Measurements from ENCODE around the gene BBS5. TPM values are rescaled to one million over a fixed set of nuclear protein-coding genes. Genes with fewer than 3 reads are reported as not detected.
A peak's percentile ranks its signal among the peaks of the same experiment; 100 is the strongest.

The BBS5 gene
- total RNA-seq, 1 experiment from 2014 or later = 0.55 TPM

DNA sequence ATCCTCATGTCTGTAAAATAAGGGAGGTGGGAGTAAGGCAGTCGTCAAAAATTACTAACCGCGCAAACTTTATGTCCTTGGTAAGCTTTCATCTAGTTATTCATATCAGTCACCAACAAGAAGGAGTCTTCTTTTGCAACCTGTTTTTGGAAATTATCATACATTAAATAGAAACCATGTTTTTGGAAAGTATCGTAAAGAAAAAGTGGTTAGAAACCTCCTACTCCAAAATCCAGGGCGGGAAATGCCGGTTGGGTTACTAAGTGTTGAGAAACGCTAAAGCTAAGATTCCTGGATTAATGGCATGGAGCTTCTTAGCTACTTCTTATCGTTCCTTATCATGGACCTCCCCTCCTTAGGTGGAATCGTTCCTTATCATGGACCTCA is 778 bp downstream of the BBS5 start:
- H3K23me2 ChIP-seq (ENCODE audit: insufficient read length, low read depth, low read length, poor library complexity, severe bottlenecking) = peaks cover 7% of the 10 kb centered on the region
- peaks cover 3 to 6% of the 10 kb centered on the region in 2 experiments for H3K4me1 Mint-ChIP-seq
- H2AK5ac ChIP-seq (ENCODE audit: insufficient read length, low read length) = no peak overlapping the region
- H3K79me2 ChIP-seq (ENCODE audit: insufficient read depth, low read length) = no peaks in the 10 kb centered on the region
- no peak overlapping the region for H3K56ac ChIP-seq (ENCODE audit: insufficient read length, low read depth, low read length)
- WGBS (ENCODE audit: extremely low coverage, insufficient read length, low lambda C conversion rate) = no CpG with 5 or more reads among the region's 9 CpGs
- H3T11ph ChIP-seq (ENCODE audit: low read length) = no peak overlapping the region
- no peak overlapping the region for H3K27ac Mint-ChIP-seq
- H4K20me1 ChIP-seq (ENCODE audit: control insufficient read depth, insufficient read depth, insufficient read length) = no peaks in the 10 kb centered on the region
- TF ChIP-seq, protein P1, sequence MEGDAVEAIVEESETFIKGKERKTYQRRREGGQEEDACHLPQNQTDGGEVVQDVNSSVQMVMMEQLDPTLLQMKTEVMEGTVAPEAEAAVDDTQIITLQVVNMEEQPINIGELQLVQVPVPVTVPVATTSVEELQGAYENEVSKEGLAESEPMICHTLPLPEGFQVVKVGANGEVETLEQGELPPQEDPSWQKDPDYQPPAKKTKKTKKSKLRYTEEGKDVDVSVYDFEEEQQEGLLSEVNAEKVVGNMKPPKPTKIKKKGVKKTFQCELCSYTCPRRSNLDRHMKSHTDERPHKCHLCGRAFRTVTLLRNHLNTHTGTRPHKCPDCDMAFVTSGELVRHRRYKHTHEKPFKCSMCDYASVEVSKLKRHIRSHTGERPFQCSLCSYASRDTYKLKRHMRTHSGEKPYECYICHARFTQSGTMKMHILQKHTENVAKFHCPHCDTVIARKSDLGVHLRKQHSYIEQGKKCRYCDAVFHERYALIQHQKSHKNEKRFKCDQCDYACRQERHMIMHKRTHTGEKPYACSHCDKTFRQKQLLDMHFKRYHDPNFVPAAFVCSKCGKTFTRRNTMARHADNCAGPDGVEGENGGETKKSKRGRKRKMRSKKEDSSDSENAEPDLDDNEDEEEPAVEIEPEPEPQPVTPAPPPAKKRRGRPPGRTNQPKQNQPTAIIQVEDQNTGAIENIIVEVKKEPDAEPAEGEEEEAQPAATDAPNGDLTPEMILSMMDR (conservative IDR thresholded peaks at IDR 0.05) = no peak
- H3K9ac ChIP-seq (ENCODE audit: extremely low read depth, insufficient read length, low read length) = no peak overlapping the region
- no peak overlapping the region for H2AFZ ChIP-seq (ENCODE audit: low read length)
- no peak overlapping the region for H3K18ac ChIP-seq (ENCODE audit: insufficient read length, low read depth, low read length)
- no peak overlapping the region for H3K14ac ChIP-seq (ENCODE audit: insufficient read depth, low read length)
- H3K27me3 ChIP-seq (ENCODE audit: insufficient read depth, low read length) = peaks cover 25% of the 10 kb centered on the region; the same call in 1 of the 2 replicates
- H3K4me1 ChIP-seq (ENCODE audit: insufficient read depth, low read length) = no peaks in the 10 kb centered on the region
- no peak overlapping the region for H2BK20ac ChIP-seq (ENCODE audit: low read depth, low read length, poor library complexity, severe bottlenecking)
- H3K23ac ChIP-seq (ENCODE audit: insufficient read length, low read depth, low read length) = no peak overlapping the region
- no peak overlapping the region for H2BK15ac ChIP-seq (ENCODE audit: low read depth, low read length)
- no peaks in the 10 kb centered on the region for H3K9me3 ChIP-seq (ENCODE audit: control insufficient read depth, low read depth, low read length)
- no peak overlapping the region for H3K27ac ChIP-seq (ENCODE audit: insufficient read length, low read depth, low read length)
- no peaks in the 10 kb centered on the region for H3K79me1 ChIP-seq (ENCODE audit: insufficient read depth, low read depth, low read length, poor library complexity, severe bottlenecking)
- no peak for DNase-seq
- no peaks in the 10 kb centered on the region for H3K9me3 Mint-ChIP-seq
- peak overlapping the region; percentile 78 to 89 for H3K4me3 Mint-ChIP-seq
- H3K4me2 ChIP-seq (ENCODE audit: insufficient read depth, insufficient read length, low read length) = peak overlapping the region; percentile 66
- H4K91ac ChIP-seq (ENCODE audit: insufficient read length, low read depth, low read length) = no peak overlapping the region
- no peaks in the 10 kb centered on the region for H3K36me3 Mint-ChIP-seq (ENCODE audit: insufficient read depth in 1 of 3, low read depth in 3 of 3)
- H4K5ac ChIP-seq (ENCODE audit: insufficient read length, low read depth, low read length) = no peak overlapping the region
- peaks cover 68% of the 10 kb centered on the region for H3K27me3 Mint-ChIP-seq (ENCODE audit: low read depth)
- H2BK120ac ChIP-seq (ENCODE audit: low read depth, low read length, poor library complexity, severe bottlenecking) = no peak overlapping the region
- no peak overlapping the region for H2BK12ac ChIP-seq (ENCODE audit: insufficient read length, low read depth, low read length)
- no peak overlapping the region for H2BK5ac ChIP-seq (ENCODE audit: insufficient read length, low read length)
- H3K4ac ChIP-seq (ENCODE audit: low read depth, low read length) = no peak overlapping the region
- H4K8ac ChIP-seq (replicated peaks; ENCODE audit: insufficient read length, low read depth, low read length) = no peak overlapping the region
